ENCODE data around the gene CERKL. TPM values are rescaled to one million over a fixed set of nuclear protein-coding genes. Genes with fewer than 3 reads are reported as not detected.

CERKL gene
- total RNA-seq, 4 donors from 2014 or later, result not detected

DNA sequence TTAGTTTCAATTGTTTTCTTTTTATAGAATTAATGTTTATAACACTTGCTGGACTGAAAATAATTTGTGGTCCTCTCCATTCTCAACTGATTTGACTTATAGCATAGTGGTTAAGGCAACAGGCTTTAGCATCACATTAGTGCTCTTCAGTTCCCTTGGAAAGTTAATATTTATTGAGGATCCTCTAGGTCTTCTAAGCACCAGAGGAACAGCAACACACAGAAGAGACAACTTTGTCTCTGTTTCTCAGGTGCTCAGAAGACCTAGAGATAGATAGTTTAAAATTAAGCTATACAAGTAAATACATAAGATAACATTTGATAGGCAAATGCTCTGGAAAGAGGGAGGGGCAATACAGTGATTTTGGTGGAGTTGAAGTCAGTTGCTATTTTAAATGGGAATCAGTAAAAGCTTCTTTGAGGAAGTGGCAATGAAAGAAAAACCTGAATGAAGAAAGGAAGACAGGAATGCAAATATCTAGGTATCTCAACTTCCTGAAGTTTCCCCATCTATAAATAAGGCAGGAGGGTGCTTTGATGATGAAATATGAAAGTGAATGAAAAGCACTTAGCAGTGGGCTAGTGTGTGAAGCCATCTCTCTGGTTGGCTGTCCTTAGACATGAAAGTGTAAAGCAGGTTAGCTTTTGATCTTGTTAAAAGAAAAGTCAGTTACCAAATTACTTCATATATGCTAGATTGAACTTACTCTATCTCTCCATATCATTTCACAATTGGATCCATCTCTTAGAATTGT lies 15.5 kb upstream of the CERKL start:
- no peak for DNase-seq (ENCODE audit: low spot score in 2 of 2)
- intact Hi-C loops (cut with DNase I; ENCODE audit: low total_unique reads), result no loop called here
- TF ChIP-seq, protein P1, sequence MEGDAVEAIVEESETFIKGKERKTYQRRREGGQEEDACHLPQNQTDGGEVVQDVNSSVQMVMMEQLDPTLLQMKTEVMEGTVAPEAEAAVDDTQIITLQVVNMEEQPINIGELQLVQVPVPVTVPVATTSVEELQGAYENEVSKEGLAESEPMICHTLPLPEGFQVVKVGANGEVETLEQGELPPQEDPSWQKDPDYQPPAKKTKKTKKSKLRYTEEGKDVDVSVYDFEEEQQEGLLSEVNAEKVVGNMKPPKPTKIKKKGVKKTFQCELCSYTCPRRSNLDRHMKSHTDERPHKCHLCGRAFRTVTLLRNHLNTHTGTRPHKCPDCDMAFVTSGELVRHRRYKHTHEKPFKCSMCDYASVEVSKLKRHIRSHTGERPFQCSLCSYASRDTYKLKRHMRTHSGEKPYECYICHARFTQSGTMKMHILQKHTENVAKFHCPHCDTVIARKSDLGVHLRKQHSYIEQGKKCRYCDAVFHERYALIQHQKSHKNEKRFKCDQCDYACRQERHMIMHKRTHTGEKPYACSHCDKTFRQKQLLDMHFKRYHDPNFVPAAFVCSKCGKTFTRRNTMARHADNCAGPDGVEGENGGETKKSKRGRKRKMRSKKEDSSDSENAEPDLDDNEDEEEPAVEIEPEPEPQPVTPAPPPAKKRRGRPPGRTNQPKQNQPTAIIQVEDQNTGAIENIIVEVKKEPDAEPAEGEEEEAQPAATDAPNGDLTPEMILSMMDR (IDR thresholded peaks at IDR 0.05), result no peak
- no peak for TF ChIP-seq POLR2A (IDR thresholded peaks at IDR 0.05)
- H3K4me3 ChIP-seq (ENCODE audit: low read depth, poor library complexity, severe bottlenecking), result no peak overlapping the region

DNA sequence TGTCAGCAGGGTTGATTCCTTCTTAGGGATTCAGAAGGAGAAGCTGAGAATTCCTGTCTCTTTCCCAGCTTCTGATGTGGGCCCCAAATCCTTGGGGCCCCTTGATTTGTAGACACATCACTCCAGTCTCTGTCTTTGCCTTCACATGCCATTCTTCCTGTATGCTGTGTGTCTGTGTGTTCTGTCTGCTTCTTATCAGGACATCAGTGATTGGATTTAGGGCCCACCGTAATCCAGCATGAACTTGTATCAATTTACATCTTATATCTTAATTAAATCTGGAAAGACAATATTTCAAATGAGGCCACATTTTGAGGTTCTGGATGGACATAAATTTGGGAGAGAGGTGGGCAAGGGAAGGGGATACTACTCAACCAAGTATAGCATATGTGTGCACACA lies 13.7 kb upstream of the CERKL start:
- TF ChIP-seq, protein P1 (IDR thresholded peaks at IDR 0.05), result no peak
- no peak for TF ChIP-seq POLR2A (IDR thresholded peaks at IDR 0.05)
- intact Hi-C loops (cut with DNase I; ENCODE audit: low total_unique reads), result no loop called here
- no peak overlapping the region for H3K4me3 ChIP-seq (ENCODE audit: low read depth, poor library complexity, severe bottlenecking)
- WGBS, 2 donors, result 24 to 53% methylated on average over 1 of the region's 1 CpG
- no peak for DNase-seq (ENCODE audit: low spot score in 2 of 2)

DNA sequence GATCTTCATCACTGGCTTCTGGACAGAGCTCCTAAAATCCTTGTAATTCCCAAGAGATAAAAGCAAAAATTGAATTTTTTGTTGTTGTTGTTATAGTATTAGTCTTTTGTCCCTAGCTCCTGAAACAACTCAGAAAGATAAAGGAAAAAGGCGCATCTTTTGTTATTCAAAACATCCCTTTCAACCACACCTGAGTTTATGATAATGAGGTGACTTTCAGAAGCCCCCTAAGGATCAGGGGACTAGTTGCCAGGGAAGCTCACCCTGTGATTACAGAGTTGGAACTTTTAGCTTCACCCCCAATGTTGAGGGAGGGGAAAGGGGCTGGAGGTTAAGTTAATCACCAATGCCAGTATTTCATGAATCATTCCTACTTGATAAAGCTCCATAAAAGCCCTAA lies 10.3 kb upstream of the CERKL start:
- no peak overlapping the region for H3K4me3 ChIP-seq (ENCODE audit: low read depth, poor library complexity, severe bottlenecking)
- no peak for DNase-seq (ENCODE audit: low spot score in 2 of 2)
- intact Hi-C loops (cut with DNase I; ENCODE audit: low total_unique reads), result no loop called here
- 63 to 77% methylated on average over 1 of the region's 1 CpG for WGBS, 2 donors
- no peak for TF ChIP-seq POLR2A (IDR thresholded peaks at IDR 0.05)
- TF ChIP-seq, protein P1 (IDR thresholded peaks at IDR 0.05), result no peak

DNA sequence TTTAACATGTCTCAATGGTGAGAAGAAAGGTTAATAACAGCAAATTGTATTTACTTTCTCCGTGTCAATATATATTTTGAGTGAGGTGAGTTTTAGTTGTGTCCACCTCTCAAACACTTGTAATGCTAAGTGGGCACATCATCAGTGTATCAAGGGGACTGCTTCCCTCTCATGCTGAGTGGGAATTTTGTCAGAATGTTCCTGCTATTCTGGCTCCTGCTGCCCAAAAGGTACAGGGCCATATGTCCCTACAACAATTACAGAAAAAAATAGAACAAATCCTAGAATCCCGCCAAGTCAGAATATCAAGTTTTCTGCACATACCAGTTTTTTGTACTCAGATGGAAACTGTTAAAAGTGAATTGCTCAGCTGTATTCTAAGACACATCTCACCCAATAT lies 5.4 kb upstream of the CERKL start:
- H3K4me3 ChIP-seq (ENCODE audit: low read depth, poor library complexity, severe bottlenecking), result no peak overlapping the region
- WGBS, 2 donors, result 87 to 91% methylated on average over 2 of the region's 2 CpGs
- intact Hi-C loops (cut with DNase I; ENCODE audit: low total_unique reads), result no loop called here
- no peak for TF ChIP-seq POLR2A (IDR thresholded peaks at IDR 0.05)
- TF ChIP-seq, protein P1 (IDR thresholded peaks at IDR 0.05), result no peak
- no peak for DNase-seq (ENCODE audit: low spot score in 2 of 2)

DNA sequence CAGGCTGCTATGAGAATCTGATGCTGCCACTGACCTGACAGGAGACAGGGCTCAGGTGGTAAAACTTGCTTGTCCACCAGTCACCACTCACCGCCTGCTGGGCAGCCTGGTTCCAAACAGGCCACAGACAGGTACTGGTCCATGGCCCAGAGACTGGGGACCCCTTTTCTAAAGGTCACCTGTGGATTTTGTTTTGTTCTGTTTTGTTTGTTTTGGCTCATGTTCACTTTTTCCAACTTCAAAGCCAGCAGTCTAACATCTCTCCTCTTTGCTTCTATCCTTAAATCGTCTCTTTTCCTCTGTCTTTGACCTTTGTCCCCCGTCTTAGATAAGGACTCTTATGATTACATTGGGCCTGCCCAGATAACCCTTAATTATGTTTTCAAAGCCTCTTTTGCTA lies 3.3 kb upstream of the CERKL start:
- DNase-seq (ENCODE audit: low spot score in 2 of 2), result no peak
- WGBS, 2 donors, result 66 to 71% methylated on average over 3 of the region's 3 CpGs
- no peak overlapping the region for H3K4me3 ChIP-seq (ENCODE audit: low read depth, poor library complexity, severe bottlenecking)
- intact Hi-C loops (cut with DNase I; ENCODE audit: low total_unique reads), result no loop called here
- no peak for TF ChIP-seq POLR2A (IDR thresholded peaks at IDR 0.05)
- TF ChIP-seq, protein P1 (IDR thresholded peaks at IDR 0.05), result no peak

DNA sequence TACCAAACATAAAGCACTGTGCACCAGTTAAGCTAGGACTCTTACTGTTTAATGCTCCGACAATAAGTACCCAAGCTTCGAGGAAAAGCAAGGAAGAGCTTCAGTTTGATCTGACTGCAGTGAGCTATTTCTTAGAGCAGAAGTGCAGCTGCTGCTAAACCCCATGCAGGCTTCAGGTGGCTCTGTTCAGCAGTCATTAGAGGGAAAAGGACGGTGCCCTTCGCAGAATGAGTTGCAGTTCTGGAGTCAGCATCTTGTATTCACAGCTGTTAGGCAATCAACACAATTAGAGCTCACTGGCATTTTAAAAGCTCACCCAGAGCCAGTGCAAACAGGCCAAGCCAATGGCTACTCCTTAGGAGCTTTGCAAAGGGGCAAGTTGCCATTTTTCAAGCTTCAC lies 1.5 kb upstream of the CERKL start:
- DNase-seq (ENCODE audit: low spot score in 2 of 2), result no peak
- 73 to 80% methylated on average over 4 of the region's 4 CpGs for WGBS, 2 donors
- intact Hi-C loops (cut with DNase I; ENCODE audit: low total_unique reads), result no loop called here
- no peak overlapping the region for H3K4me3 ChIP-seq (ENCODE audit: low read depth, poor library complexity, severe bottlenecking)
- TF ChIP-seq POLR2A (IDR thresholded peaks at IDR 0.05), result no peak
- TF ChIP-seq, protein P1 (IDR thresholded peaks at IDR 0.05), result no peak
